Activated T-helper 1 cell treated with anti-CD3 and anti-CD28 coated beads, Interleukin-2, amount 50 U/mL, for 16 hours (primary cell): Measurements from ENCODE around the gene AKR1C4.
"Not testable (repeated sequence)": the region's sequence is repeated elsewhere in the genome, so short reads cannot be mapped to it uniquely, and the experiment has no call there.

Experiments used
- DNase-seq, 2 donors: peaks; one replicate each; pipeline ENCODE4 v3.0.0-alpha.2; 2020; ENCODE audit warnings: low read depth in 1 of 2, low spot score in 1 of 2

AKR1C4 gene

GRCh38 chr10:5196702-5197113 lies at the start of gene AKR1C4:
TSS of gene AKR1C4 (plus strand) at chr10:5196837. CDS start at chr10:5196868, 31 bp downstream.
- DNase-seq, result no peak

- no peak for DNase-seq
These were observed 49.8 kb upstream of the AKR1C4 start for GRCh38 chr10:5146920-5147254.

- no peak for DNase-seq
These were observed 49.2 kb upstream of the AKR1C4 start for GRCh38 chr10:5147255-5147980.

- no peak for DNase-seq
These were observed 48.5 kb upstream of the AKR1C4 start for GRCh38 chr10:5147981-5148677.

GRCh38 chr10:5148678-5149032 lies 48.0 kb upstream of the AKR1C4 start:
- DNase-seq, result no peak

GRCh38 chr10:5151076-5151475 lies 45.6 kb upstream of the AKR1C4 start:
- no peak for DNase-seq

GRCh38 chr10:5155951-5156350 lies 40.7 kb upstream of the AKR1C4 start:
- no peak for DNase-seq

- no peak for DNase-seq
These were observed 39.1 kb upstream of the AKR1C4 start for GRCh38 chr10:5157501-5157900.

GRCh38 chr10:5159126-5159525 lies 37.5 kb upstream of the AKR1C4 start:
- DNase-seq, result no peak

GRCh38 chr10:5163487-5163886 lies 33.1 kb upstream of the AKR1C4 start:
- DNase-seq, result no peak

- DNase-seq, result no peak
These were observed 30.9 kb upstream of the AKR1C4 start for GRCh38 chr10:5165738-5166137.

GRCh38 chr10:5168897-5169420 lies 27.7 kb upstream of the AKR1C4 start:
- no peak for DNase-seq

GRCh38 chr10:5175581-5175980 lies 21.1 kb upstream of the AKR1C4 start:
- not testable (repeated sequence) for DNase-seq

GRCh38 chr10:5180503-5180902 lies 16.1 kb upstream of the AKR1C4 start:
- not testable (repeated sequence) for DNase-seq

- DNase-seq, result no peak
These were observed 12.7 kb upstream of the AKR1C4 start for GRCh38 chr10:5183923-5184322.

GRCh38 chr10:5184987-5185775 lies 11.5 kb upstream of the AKR1C4 start, which contains the start of gene AKR1C8:
TSS of gene AKR1C8 (minus strand) at chr10:5185150. CDS start at chr10:5185104, 46 bp downstream.
- no peak for DNase-seq

GRCh38 chr10:5187867-5188266 lies 8.8 kb upstream of the AKR1C4 start:
- DNase-seq, result no peak

GRCh38 chr10:5188358-5188757 lies 8.3 kb upstream of the AKR1C4 start:
- no peak for DNase-seq

GRCh38 chr10:5194431-5194830 lies 2.2 kb upstream of the AKR1C4 start:
- DNase-seq, result no peak

- DNase-seq, result no peak
These were observed 786 bp upstream of the AKR1C4 start for GRCh38 chr10:5195727-5196374.

- DNase-seq, result no peak
These were observed 1.7 kb downstream of the AKR1C4 start for GRCh38 chr10:5198386-5198785.
